A673 (cell line): ENCODE measurements around the gene LAGE3. TPM values are rescaled to one million over a fixed set of nuclear protein-coding genes. Genes with fewer than 3 reads are reported as not detected.

Experiments
- BruUV-seq: library from RNA; stranded (reverse); fragments of 400-500 nt; replicated peaks from 2 replicates; lab custom pipeline; 2021; lab: Mats Ljungman, UMichigan
- CTCF ChIA-PET: fragments of 300-600 bp; sonication (Branson Sonifier 250); formaldehyde crosslinking; loops from one replicate; lab custom pipeline; 2022; ENCODE audit warnings: antibody characterized with exemption; lab: Charles Lee
- POLR2A ChIA-PET: fragments of 300-600 bp; sonication (Branson Sonifier 250); formaldehyde crosslinking; loops from one replicate; lab custom pipeline; 2022; ENCODE audit warnings: antibody characterized with exemption; ENCODE audit not compliant: low non-redundant PET; lab: Charles Lee
- DNase-seq: peaks from one replicate; pipeline ENCODE4 v3.0.0-alpha.2; 2015; ENCODE audit warnings: low spot score
- H3K27ac ChIP-seq: fragments of 200-600 bp; sonication (generic); 2 replicates; pipeline ENCODE4 v1.5.1; 2016; ENCODE audit warnings: mixed run types, low read depth, mild to moderate bottlenecking, mixed read lengths, antibody characterized with exemption, low read length; ENCODE audit not compliant: poor library complexity, severe bottlenecking
- H3K27me3 ChIP-seq: fragments of 200-600 bp; sonication (generic); replicated peaks from 2 replicates; pipeline ENCODE4 v1.6.1; 2017; ENCODE audit warnings: mixed run types, low read depth, mild to moderate bottlenecking, mixed read lengths, antibody characterized with exemption, low read length; ENCODE audit not compliant: insufficient read depth, poor library complexity
- H3K36me3 ChIP-seq: fragments of 200-600 bp; sonication (generic); 2 replicates; pipeline ENCODE4 v1.6.1; 2016; ENCODE audit warnings: mixed run types, mild to moderate bottlenecking, mixed read lengths, antibody characterized with exemption, low read length; ENCODE audit not compliant: insufficient read depth, poor library complexity, severe bottlenecking
- H3K4me1 ChIP-seq: fragments of 200-600 bp; sonication (generic); 2 replicates; pipeline ENCODE4 v1.6.1; 2017; ENCODE audit warnings: mixed run types, mild to moderate bottlenecking, mixed read lengths, antibody characterized with exemption, low read length; ENCODE audit not compliant: insufficient read depth, poor library complexity, severe bottlenecking
- H3K4me3 ChIP-seq: fragments of 200-600 bp; sonication (generic); 2 replicates; pipeline ENCODE4 v1.5.1; 2016; ENCODE audit warnings: low read depth, mixed run types, mild to moderate bottlenecking, mixed read lengths, low read length; ENCODE audit not compliant: poor library complexity, severe bottlenecking
- H3K9me3 ChIP-seq: fragments of 200-600 bp; sonication (generic); 2 replicates; pipeline ENCODE4 v1.6.1; 2016; ENCODE audit warnings: mixed run types, low read depth, mild to moderate bottlenecking, mixed read lengths, antibody characterized with exemption, low read length; ENCODE audit not compliant: poor library complexity, severe bottlenecking
- CTCF ChIP-seq: fragments of 300-800, 200-600 bp; sonication (generic); conservative IDR thresholded peaks from 2 replicates; pipeline ENCODE4 v1.5.1; 2017; ENCODE audit warnings: low read depth, mild to moderate bottlenecking, antibody characterized with exemption, low read length, moderate library complexity, mixed read lengths
- EZH2 ChIP-seq: fragments of 200-600 bp; sonication (generic); IDR thresholded peaks from 2 replicates; pipeline ENCODE4 v1.6.1; 2017; ENCODE audit warnings: borderline replicate concordance, low read depth, mild to moderate bottlenecking, mixed read lengths, antibody characterized with exemption, low read length; ENCODE audit not compliant: poor library complexity, severe bottlenecking
- intact Hi-C: fragments of 100-400 bp; cut with micrococcal nuclease; formaldehyde crosslinking; loops from one replicate; pipeline ENCODE4 v1.10.0; 2022; ENCODE audit not compliant: unreplicated experiment
- total RNA-seq: library from RNA; stranded (reverse); gene quantifications from 2 replicates; pipeline ENCODE4 v1.2.3, GENCODE V29; 2021

The LAGE3 gene
- total RNA-seq, 1 experiment from 2014 or later, result 34.6 TPM

GRCh38 chrX:154439841-154440240 is 39.2 kb downstream of the LAGE3 start:
- intact Hi-C loops, result no loop called here
- no peak for TF ChIP-seq CTCF
- BruUV-seq, result no TSS peak
- DNase-seq, result no peak
- ChIA-PET CTCF (no interaction called here), POLR2A (no interaction called here)
- H3K4me3 ChIP-seq, result no peak overlapping the region
- no peaks in the 10 kb centered on the region for H3K27me3 ChIP-seq
- peaks cover 13% of the 10 kb centered on the region for H3K36me3 ChIP-seq
- no peak overlapping the region for H3K27ac ChIP-seq
- H3K4me1 ChIP-seq, result peaks cover 14% of the 10 kb centered on the region
- no peaks in the 10 kb centered on the region for H3K9me3 ChIP-seq

GRCh38 chrX:154437971-154438893 is 40.8 kb downstream of the LAGE3 start:
- Histone ChIP-seq H3K4me3 (peak overlapping the region; percentile 57), H3K4me1 (peaks cover 11% of the 10 kb centered on the region), H3K27ac (no peak overlapping the region), H3K9me3 (no peaks in the 10 kb centered on the region), H3K27me3 (no peaks in the 10 kb centered on the region), H3K36me3 (peaks cover 17% of the 10 kb centered on the region)
- TF ChIP-seq EZH2 (no peak), CTCF (no peak)
- intact Hi-C loops, result no loop called here
- BruUV-seq, result no TSS peak
- POLR2A ChIA-PET, result no interaction called here
- CTCF ChIA-PET, result no interaction called here
- DNase-seq, result no peak

- Histone ChIP-seq H3K27ac (peak within 1 kb of the TSS; percentile 90), H3K9me3 (no peaks in the 10 kb centered on the region)
Observed at GRCh38 chrX:154436983-154437752, 41.9 kb downstream of the LAGE3 start, which contains the start of gene GDI1. TSS of gene GDI1 (plus strand) at chrX:154437154. CDS start at chrX:154437255, 101 bp downstream.

More at GRCh38 chrX:154436983-154437752, 41.9 kb downstream of the LAGE3 start, which contains the start of gene GDI1:
- Histone ChIP-seq H3K27me3 (no peaks in the 10 kb centered on the region), H3K4me1 (peaks cover 11% of the 10 kb centered on the region), H3K36me3 (peaks cover 17% of the 10 kb centered on the region), H3K4me3 (peak within 1 kb of the TSS; percentile 57)
- TF ChIP-seq EZH2 (no peak), CTCF (no peak)
- no TSS peak for BruUV-seq
- CTCF ChIA-PET, result no interaction called here
- intact Hi-C loops, result no loop called here
- POLR2A ChIA-PET, result no interaction called here
- DNase-seq, result peak; percentile 69
